ENCODE data around the gene TERT. TPM values are rescaled to one million over a fixed set of nuclear protein-coding genes. Genes with fewer than 3 reads are reported as not detected.
"Not testable (repeated sequence)": the region's sequence is repeated elsewhere in the genome, so short reads cannot be mapped to it uniquely, and the experiment has no call there.

The TERT gene
- total and polyA plus RNA-seq, 10 of the 15 experiments (the other 5 are each of a cell fraction or from before 2014, with no cell fraction given) = 0.08 to 21.5 (median 5.0) TPM

- DNase-seq (ENCODE audit: low read depth, low spot score) (no peak), FAIRE-seq (no peak), ATAC-seq (no peak)
- Histone ChIP-seq H3K27ac (ENCODE audit: control insufficient read depth, insufficient read depth) (no peak overlapping the region), H3K4me2 (ENCODE audit: control insufficient read depth, insufficient read depth) (no peak overlapping the region), H3K27me3 (replicated peaks in 1 of 2; ENCODE audit: control insufficient read depth in 2 of 2, insufficient read depth in 2 of 2, low read length in 1 of 2) (no peaks in the 10 kb centered on the region), H4K20me1 (ENCODE audit: control insufficient read depth, insufficient read depth) (no peaks in the 10 kb centered on the region), H3K9ac (ENCODE audit: control insufficient read depth, insufficient read depth, low read length) (no peak overlapping the region), H3K4me3 (no peak overlapping the region), H3K9me3 (replicated peaks; ENCODE audit: control insufficient read depth, insufficient read depth, low read length) (no peaks in the 10 kb centered on the region; the same call in 2 of the 3 replicates), H3K79me2 (ENCODE audit: control insufficient read depth, insufficient read depth, low read length) (no peaks in the 10 kb centered on the region), H2AFZ (ENCODE audit: control insufficient read depth, low read depth, low read length) (no peak overlapping the region), H3K36me3 (ENCODE audit: control insufficient read depth in 2 of 2, insufficient read depth in 2 of 2, low read length in 1 of 2) (peaks cover 0 to 14% of the 10 kb centered on the region in 2 experiments; a peak in 2 of 4 replicates), H3K4me1 (ENCODE audit: control insufficient read depth, insufficient read depth, low read length) (no peaks in the 10 kb centered on the region)
- RAD21 ChIA-PET (ENCODE audit: unreplicated experiment) = no interaction called here
- POLR2A ChIA-PET = no interaction called here
- in situ Hi-C loops (cut with MboI) (no loop called here), intact Hi-C loops (cut with micrococcal nuclease; ENCODE audit: unreplicated experiment) (no loop called here)
- CTCF ChIA-PET = no interaction called here
- TF ChIP-seq ATF2 (IDR thresholded peaks at IDR 0.05; ENCODE audit: low read length) (no peak), RAD51 (IDR thresholded peaks at IDR 0.05) (no peak), ELK1 (IDR thresholded peaks at IDR 0.05; ENCODE audit: low read depth, low read length) (no peak), NRF1 (conservative IDR thresholded peaks at IDR 0.05; ENCODE audit: low read depth, low read length) (no peak), CBX3 (IDR thresholded peaks at IDR 0.05; ENCODE audit: borderline replicate concordance, low read depth) (no peak), GABPA (IDR thresholded peaks at IDR 0.05; ENCODE audit: low read depth) (no peak), SMAD5 (IDR thresholded peaks at IDR 0.05; ENCODE audit: low read depth) (no peak), CEBPB (IDR thresholded peaks at IDR 0.05; ENCODE audit: borderline replicate concordance in 1 of 2, low read depth in 2 of 2, low read length in 2 of 2) (no peak)
- 66% methylated on average over 20 of the region's 20 CpGs for WGBS (ENCODE audit: insufficient coverage, insufficient replicate concordance, low lambda C conversion rate, missing lambda C conversion rate)
- no TSS peak for BruUV-seq (replicated peaks)
- SMC1A ChIA-PET (ENCODE audit: uncharacterized antibody, unreplicated experiment) = no interaction called here
These were observed 17.9 kb downstream of the TERT start for GRCh38 chr5:1276930-1277329.

GRCh38 chr5:1275397-1276391 is 19.2 kb downstream of the TERT start:
- CTCF ChIA-PET; H3K79me2 ChIP-seq (ENCODE audit: control insufficient read depth, insufficient read depth, low read length); SMC1A ChIA-PET (ENCODE audit: uncharacterized antibody, unreplicated experiment); H3K4me2 ChIP-seq (ENCODE audit: control insufficient read depth, insufficient read depth); H3K27me3 ChIP-seq (replicated peaks in 1 of 2; ENCODE audit: control insufficient read depth in 2 of 2, insufficient read depth in 2 of 2, low read length in 1 of 2); H4K20me1 ChIP-seq (ENCODE audit: control insufficient read depth, insufficient read depth); H3K9me3 ChIP-seq (replicated peaks; ENCODE audit: control insufficient read depth, insufficient read depth, low read length); BruUV-seq (replicated peaks); RAD21 ChIA-PET (ENCODE audit: unreplicated experiment); H3K4me3 ChIP-seq; ATAC-seq; DNase-seq (ENCODE audit: low read depth, low spot score); H2AFZ ChIP-seq (ENCODE audit: control insufficient read depth, low read depth, low read length); in situ Hi-C loops (cut with MboI); H3K4me1 ChIP-seq (ENCODE audit: control insufficient read depth, insufficient read depth, low read length); intact Hi-C loops (cut with micrococcal nuclease; ENCODE audit: unreplicated experiment); H3K27ac ChIP-seq (ENCODE audit: control insufficient read depth, insufficient read depth); FAIRE-seq; H3K9ac ChIP-seq (ENCODE audit: control insufficient read depth, insufficient read depth, low read length); POLR2A ChIA-PET: not testable (repeated sequence)
- WGBS (ENCODE audit: insufficient coverage, insufficient replicate concordance, low lambda C conversion rate, missing lambda C conversion rate) = 39% methylated on average over 9 of the region's 10 CpGs
- peaks cover 0 to 19% of the 10 kb centered on the region in 2 experiments; a peak in 2 of 4 replicates for H3K36me3 ChIP-seq (ENCODE audit: control insufficient read depth in 2 of 2, insufficient read depth in 2 of 2, low read length in 1 of 2)
